ENCODE data around the gene VILL.

Gene VILL

DNA sequence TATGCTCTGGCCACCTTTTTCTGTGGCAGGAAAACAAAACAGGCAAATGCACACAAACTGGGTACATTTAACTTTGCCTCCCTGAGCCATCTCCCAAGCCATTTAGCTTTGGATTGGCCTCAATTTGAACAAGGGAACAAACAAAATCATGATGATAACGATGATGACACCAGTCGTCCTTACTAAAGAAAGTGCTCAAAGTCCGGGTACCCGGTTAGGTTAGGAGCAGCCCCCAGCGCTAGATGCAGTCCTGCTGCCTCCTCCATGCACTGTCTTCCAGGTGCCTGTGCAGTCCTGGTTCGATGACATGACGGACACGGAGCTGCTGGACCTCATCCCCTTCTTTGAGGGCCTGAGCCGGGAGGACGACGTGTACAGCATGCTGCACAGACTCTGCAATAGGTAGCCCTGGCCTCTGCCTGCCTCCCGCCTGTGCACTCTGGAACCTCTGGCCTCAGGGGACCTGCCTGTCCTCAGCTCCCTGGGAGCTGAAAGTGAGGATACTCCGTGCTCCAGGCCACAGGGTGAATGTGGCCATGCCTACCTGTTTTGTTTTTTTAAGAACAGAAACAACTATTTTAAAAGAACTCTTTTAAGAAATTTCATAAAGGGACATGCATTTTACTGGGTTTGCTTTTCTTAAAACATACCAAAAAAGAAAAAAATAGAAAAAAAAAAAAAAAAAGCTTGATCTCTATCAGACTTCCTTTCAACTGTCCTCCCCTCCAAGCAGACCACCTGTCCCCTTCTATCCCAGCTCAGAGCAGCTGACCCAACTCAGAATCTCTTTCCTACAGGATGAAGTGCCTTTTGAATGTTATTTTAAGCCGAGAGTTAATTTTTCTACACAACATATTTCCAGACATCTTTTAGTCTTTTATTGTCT, 9.9 kb upstream of the VILL start:
- Histone ChIP-seq H3K9ac (no peak overlapping the region), H3K27ac (no peak overlapping the region), H3K4me2 (no peak overlapping the region)

DNA sequence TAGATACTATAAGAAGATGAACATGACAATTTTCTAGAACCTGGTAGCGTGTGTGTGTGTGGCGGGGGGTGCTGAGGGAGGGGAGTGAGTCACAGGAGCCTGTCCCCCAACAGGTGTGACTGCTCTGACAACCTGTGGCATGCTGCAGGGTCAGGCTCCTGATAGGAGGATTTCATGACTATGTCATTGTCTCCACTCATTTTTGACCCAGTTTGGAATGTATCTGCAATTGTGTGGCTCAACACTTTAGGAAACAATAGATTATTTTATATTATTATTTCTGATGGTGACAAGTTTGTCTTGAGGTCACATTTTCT, 9.3 kb upstream of the VILL start:
- H3K79me2 ChIP-seq (ENCODE audit: insufficient read depth, low read depth) = no peaks in the 10 kb centered on the region
- no peak overlapping the region for H3K27ac ChIP-seq
- TF ChIP-seq, protein P1, sequence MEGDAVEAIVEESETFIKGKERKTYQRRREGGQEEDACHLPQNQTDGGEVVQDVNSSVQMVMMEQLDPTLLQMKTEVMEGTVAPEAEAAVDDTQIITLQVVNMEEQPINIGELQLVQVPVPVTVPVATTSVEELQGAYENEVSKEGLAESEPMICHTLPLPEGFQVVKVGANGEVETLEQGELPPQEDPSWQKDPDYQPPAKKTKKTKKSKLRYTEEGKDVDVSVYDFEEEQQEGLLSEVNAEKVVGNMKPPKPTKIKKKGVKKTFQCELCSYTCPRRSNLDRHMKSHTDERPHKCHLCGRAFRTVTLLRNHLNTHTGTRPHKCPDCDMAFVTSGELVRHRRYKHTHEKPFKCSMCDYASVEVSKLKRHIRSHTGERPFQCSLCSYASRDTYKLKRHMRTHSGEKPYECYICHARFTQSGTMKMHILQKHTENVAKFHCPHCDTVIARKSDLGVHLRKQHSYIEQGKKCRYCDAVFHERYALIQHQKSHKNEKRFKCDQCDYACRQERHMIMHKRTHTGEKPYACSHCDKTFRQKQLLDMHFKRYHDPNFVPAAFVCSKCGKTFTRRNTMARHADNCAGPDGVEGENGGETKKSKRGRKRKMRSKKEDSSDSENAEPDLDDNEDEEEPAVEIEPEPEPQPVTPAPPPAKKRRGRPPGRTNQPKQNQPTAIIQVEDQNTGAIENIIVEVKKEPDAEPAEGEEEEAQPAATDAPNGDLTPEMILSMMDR (conservative IDR thresholded peaks at IDR 0.05; ENCODE audit: low read depth, low read length) = no peak
- no peak overlapping the region for H3K9ac ChIP-seq
- H3K4me1 ChIP-seq (ENCODE audit: low read depth, poor library complexity, severe bottlenecking) = no peaks in the 10 kb centered on the region
- H3K4me3 ChIP-seq (IDR thresholded peaks at IDR 0.05; ENCODE audit: insufficient read depth, low read depth, low read length) = no peak overlapping the region
- no peaks in the 10 kb centered on the region for H3K36me3 ChIP-seq (ENCODE audit: insufficient read depth)
- H2AFZ ChIP-seq (ENCODE audit: low read depth) = no peak overlapping the region
- H3K27me3 ChIP-seq (ENCODE audit: insufficient read depth, low read depth) = no peaks in the 10 kb centered on the region
- H4K20me1 ChIP-seq (ENCODE audit: insufficient read depth) = no peaks in the 10 kb centered on the region
- no peak overlapping the region for H3K4me2 ChIP-seq

More for the DNA sequence above, 9.9 kb upstream of the VILL start:
- no peaks in the 10 kb centered on the region for H3K27me3 ChIP-seq (ENCODE audit: insufficient read depth, low read depth)
- H2AFZ ChIP-seq (ENCODE audit: low read depth) = no peak overlapping the region
- H3K4me3 ChIP-seq (IDR thresholded peaks at IDR 0.05; ENCODE audit: insufficient read depth, low read depth, low read length) = no peak overlapping the region
- no peaks in the 10 kb centered on the region for H4K20me1 ChIP-seq (ENCODE audit: insufficient read depth)
- no peaks in the 10 kb centered on the region for H3K79me2 ChIP-seq (ENCODE audit: insufficient read depth, low read depth)
- H3K36me3 ChIP-seq (ENCODE audit: insufficient read depth) = no peaks in the 10 kb centered on the region
- no peaks in the 10 kb centered on the region for H3K4me1 ChIP-seq (ENCODE audit: low read depth, poor library complexity, severe bottlenecking)
- TF ChIP-seq, protein P1 (conservative IDR thresholded peaks at IDR 0.05; ENCODE audit: low read depth, low read length) = no peak

DNA sequence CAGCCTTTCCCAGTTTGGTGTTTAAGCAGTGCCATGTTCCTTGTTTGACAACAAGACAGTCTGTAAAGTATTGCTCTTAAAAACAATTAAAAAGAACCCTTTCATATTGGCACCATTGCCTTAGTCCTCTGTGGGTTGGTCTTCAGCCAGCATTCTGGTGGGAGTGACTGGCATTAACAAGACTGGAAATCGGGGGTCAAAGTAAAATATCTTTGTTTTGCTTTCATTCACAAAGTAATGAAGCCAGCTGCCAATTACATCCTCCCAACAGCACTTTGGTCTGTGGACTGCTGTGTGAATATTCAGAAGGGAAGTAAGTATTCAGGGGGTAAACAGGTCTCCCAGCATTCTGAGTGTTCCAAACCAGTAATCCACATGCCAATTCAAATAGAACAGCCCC, 8.3 kb upstream of the VILL start:
- Histone ChIP-seq H3K27me3 (ENCODE audit: insufficient read depth, low read depth) (no peaks in the 10 kb centered on the region), H3K36me3 (ENCODE audit: insufficient read depth) (no peaks in the 10 kb centered on the region), H3K4me3 (IDR thresholded peaks at IDR 0.05; ENCODE audit: insufficient read depth, low read depth, low read length) (no peak overlapping the region), H3K9ac (no peak overlapping the region), H4K20me1 (ENCODE audit: insufficient read depth) (no peaks in the 10 kb centered on the region), H3K79me2 (ENCODE audit: insufficient read depth, low read depth) (no peaks in the 10 kb centered on the region), H3K4me2 (no peak overlapping the region), H3K27ac (no peak overlapping the region), H2AFZ (ENCODE audit: low read depth) (no peak overlapping the region), H3K4me1 (ENCODE audit: low read depth, poor library complexity, severe bottlenecking) (no peaks in the 10 kb centered on the region)
- TF ChIP-seq, protein P1 (conservative IDR thresholded peaks at IDR 0.05; ENCODE audit: low read depth, low read length) = no peak

DNA sequence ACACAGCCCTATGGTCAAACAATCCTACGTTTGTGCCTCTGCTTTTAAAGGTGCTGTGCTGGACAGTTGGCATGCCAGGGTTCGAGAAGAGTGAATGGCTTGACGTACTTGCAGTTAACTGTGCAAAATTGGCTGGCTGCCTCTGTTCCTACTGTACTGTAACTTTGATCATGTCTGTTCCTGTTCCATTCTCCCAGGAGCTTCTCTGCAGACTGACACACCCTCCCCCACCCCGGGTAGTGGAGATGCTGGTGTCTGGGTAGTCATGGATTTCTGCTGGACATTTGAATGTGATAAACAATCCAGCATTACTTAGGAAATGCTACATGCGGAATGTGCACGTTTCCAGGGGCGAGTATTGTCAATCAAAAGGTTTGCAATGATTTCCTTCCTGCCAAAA, 6.5 kb upstream of the VILL start:
- no peak overlapping the region for H3K27ac ChIP-seq
- no peak overlapping the region for H2AFZ ChIP-seq (ENCODE audit: low read depth)
- H3K4me2 ChIP-seq = no peak overlapping the region
- H3K4me1 ChIP-seq (ENCODE audit: low read depth, poor library complexity, severe bottlenecking) = no peaks in the 10 kb centered on the region
- no peak overlapping the region for H3K9ac ChIP-seq
- TF ChIP-seq, protein P1 (conservative IDR thresholded peaks at IDR 0.05; ENCODE audit: low read depth, low read length) = no peak
- H3K4me3 ChIP-seq (IDR thresholded peaks at IDR 0.05; ENCODE audit: insufficient read depth, low read depth, low read length) = no peak overlapping the region
- no peaks in the 10 kb centered on the region for H3K36me3 ChIP-seq (ENCODE audit: insufficient read depth)
- H3K27me3 ChIP-seq (ENCODE audit: insufficient read depth, low read depth) = no peaks in the 10 kb centered on the region
- no peaks in the 10 kb centered on the region for H4K20me1 ChIP-seq (ENCODE audit: insufficient read depth)
- no peaks in the 10 kb centered on the region for H3K79me2 ChIP-seq (ENCODE audit: insufficient read depth, low read depth)
